ENCODE data around the gene MACROH2A1.

DNA sequence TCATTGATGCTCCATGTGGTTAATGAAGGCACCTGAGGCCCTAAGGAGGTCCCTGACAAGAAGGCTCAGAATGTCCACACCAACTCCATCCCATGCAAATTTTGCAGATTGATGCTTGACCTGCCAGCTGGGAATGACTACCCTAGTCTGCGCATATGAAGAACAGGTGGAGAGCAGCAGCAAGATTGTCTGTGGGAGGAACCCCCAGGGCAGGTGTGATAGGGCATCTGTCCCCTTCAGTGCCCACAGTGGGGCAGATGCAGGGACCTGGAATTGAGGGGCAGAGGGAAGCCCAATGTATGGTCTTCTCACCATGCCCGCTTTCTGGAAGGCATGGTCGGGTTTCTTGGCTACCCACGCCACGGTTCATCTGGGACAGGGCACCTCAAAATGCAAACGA, 79.6 kb downstream of the MACROH2A1 start:
- no peak for TF ChIP-seq POLR2AphosphoS5 (IDR thresholded peaks at IDR 0.05; ENCODE audit: low read depth, low read length)
- TF ChIP-seq POLR2A (IDR thresholded peaks at IDR 0.05; ENCODE audit: low read depth, low read length) = no peak
- TF ChIP-seq TAF1 (IDR thresholded peaks at IDR 0.05; ENCODE audit: borderline replicate concordance, low read depth, low read length) = no peak
